GM21447 (cell line): ENCODE measurements around the gene UBE2Q1.
A peak's percentile ranks its signal among the peaks of the same experiment; 100 is the strongest.

Experiments
- ATAC-seq: cut with Tn5 transposase; IDR thresholded peaks from one replicate; pipeline ENCODE4 v1.9.1; 2021; ENCODE audit not compliant: unreplicated experiment

The UBE2Q1 gene

DNA sequence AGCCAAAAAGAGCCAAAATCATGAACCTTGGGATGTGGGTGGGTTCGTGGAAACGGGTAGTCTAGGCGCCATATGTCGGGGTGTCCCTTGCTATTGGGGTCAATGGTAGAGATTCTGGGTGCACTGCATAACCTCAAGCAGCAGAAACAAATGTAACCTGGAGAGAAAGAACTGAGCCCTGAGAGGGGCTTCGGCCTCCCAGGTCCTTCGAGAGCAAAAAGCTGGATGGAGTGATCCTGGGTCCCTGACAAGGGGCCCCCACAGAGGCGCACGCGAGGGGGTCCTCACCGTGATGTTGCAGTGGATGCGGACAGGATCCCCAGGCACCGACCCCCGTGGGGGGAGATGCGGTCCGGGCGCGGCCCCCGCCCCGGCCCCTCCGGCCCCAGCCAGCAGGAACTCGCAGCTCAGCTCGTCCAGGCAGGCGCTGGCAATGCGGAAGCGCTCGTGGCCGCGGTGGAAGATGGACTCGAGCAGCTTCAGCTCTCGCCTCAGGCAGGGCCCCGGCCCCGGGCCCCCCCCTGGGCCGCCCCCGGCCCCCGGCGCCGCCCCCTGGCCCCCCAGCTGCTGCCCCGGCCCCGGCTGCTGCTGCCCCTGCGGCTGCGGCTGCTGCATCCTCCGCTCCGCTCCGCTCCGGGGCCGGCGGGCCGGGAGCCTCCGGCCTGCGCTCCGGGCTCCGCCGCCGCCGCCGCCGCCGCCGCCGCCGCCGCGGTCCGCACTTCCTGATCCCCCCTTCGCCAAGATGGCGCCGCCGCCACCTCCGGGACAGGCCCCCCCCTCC is at the start of gene UBE2Q1:
UBE2Q1 (minus strand) TSS at position 724 of the 781 bp plus-strand sequence; CDS start at position 615, 109 bp downstream.
- ATAC-seq, result peak; percentile 11

DNA sequence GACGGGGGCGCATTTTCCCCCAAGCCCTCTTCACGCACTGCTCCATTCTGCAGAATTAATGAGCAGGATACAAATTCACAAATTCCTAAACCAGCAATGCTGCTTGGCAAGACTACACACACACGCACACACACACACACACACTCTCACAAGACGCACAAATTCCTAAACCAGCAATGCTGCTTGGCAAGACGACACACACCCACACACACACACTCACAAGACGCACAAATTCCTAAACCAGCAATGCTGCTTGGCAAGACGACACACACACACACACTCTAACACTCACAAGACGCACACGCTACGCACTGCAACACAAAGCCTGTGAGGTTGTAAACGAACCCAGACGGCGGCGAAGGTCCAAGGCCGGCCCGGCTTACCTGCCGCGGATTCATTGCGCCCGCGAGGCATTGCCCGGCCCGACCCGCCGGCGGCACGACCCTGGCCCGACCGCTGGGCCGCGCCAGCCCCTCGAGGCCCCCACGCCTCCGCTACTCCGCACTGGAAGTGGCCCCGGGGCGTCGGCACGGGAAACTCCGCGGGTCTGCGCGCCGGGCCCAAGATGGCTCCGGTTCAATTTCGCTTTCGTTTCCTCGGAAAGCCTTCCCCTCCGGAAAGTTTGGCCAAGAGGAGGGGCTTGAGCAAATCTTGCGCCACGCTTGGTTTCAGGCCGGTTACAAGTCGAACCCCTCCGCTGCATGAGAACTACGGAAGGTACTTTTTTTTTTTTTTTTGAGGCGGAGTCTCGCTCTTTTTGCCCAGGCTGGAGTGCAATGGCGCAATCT is 49.3 kb upstream of the UBE2Q1 start, which contains the start of gene ADAR:
ADAR (minus strand) TSS at position 578 of the 788 bp plus-strand sequence; CDS start at position 398, 180 bp downstream.
- ATAC-seq, result peak; percentile 48

DNA sequence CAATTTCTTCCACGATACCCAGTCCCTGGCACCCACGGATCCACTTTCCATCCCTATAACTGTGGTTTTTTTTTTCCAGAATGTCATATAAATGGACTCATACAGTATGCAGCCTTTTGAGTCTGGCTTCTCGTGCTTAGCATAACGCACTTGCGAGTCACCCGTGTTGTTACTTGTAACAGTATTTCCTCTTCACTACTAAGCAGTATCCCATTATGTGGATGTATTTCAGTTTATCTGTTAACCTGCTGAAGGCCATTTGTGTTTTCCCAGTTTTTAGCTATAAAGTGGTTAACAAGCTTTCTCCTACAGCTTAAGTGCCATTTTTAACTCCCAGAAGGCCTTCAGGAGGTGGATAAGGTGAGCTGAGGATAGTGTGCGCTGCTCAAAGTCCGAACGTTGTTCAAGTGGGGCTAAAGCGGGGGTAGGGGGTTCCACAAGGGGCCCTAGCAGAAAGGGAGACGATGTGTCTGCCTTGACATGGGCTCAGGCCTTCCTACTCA is 48.7 kb upstream of the UBE2Q1 start:
- ATAC-seq, result no peak

DNA sequence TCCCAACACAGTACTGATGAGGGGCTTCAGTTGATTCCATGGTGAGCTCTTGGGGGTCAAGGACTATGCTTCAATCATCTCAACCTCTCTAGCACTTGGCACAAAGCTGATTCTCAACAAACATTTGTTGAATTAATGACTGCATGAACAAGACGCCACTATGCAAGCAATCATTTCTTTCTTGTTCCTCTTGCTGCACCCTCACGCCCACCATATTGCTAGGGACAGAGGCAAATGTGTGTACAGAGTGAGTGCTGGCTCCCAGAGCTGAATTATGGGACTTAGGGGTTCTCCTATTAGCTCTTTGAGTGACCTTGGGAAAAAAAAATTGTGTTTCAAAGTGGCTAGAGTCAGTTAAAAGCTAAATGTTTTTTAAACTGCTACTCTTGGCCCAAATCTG is 47.1 kb upstream of the UBE2Q1 start:
- no peak for ATAC-seq

DNA sequence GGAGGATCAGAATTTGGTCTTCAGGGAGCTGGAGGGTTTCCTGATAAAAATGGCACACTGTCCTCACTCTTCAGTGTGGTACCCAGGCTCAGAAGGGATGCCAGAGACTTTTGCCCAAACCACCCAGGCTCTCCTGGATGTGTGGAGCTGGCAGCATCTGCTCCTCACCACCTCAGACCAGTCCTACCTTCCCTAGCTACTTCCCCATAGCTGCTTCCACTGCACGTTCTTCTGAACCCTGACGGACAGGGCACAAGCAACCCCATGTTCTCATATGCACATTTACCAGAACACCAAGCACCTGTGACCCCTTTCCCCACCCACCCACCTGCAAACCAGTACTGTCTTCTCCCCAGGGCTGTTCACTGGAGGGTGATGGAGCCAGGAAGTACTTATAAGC is 44.9 kb upstream of the UBE2Q1 start:
- ATAC-seq, result no peak

DNA sequence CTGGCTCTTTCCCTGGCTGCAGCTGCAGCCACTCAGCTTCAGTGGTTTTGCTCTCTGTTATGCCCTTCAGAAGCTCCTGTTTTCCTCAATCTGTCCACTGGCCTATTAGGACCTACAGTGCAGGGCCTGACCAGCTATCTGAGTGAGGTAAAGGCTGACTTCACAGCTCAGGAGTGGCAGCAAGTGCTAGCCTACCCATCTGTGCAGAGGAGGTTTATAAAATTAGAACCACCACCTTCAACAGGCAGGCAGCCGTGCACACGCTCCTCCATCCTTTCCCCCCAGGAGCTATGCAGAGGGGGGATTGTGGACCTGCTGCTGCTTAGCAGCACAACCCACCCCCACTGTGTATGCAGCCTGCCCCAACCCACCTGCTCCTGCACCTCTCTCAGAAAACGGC is 41.2 kb upstream of the UBE2Q1 start:
- ATAC-seq, result no peak

DNA sequence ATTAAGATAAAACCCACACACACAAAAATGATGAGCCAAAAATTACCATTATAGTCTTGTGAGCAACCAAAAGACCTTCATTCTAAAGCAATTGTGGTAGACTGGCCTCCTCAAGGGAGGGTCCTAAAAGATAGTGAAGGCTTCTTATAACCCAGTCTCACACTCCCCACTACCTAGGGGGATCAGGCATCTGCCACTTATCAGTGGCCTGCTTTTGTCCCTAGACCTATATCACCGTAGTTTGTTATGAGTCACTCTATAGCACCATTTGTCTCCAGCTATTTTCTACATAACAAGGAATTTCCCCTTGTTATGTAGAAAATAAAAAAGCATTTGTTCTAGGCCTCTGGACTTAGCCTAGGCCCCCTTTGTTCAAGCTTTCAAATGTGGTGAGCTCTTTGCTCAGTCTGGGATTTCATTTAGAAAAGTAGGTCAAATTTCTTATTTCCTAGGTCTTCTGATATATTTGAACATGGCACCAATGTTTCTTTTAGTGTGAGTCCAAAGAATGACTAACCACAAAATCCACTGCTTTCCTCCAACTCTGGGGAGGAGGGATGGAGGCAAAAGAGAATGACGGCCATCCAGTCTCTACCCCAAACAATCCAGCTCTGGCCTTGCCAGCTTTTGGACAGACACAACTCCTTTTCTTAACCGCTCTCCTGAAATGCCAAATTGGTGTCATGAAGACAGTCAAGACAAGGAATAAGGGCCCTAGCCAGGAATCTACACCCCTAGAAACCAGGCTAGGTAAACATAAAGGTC is 40.6 kb upstream of the UBE2Q1 start:
- no peak for ATAC-seq

DNA sequence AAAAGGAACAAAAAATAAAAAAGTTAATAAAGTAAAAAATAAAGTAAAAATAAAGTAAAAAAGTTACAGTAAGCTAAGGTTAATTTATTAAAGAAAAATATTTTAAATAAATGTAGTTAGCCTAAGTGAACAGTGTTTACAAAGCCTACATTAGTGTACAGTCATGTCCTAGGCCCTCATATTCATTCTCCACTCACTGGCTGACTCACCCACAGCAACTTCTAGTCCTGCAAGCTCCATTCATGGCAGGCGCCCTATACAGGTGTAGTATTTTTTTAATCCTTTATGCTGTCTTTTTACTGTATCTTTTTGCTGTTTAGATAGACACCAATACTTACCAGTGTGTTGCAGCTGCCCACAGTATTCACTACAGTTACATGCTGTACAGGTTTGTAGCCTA is 37.2 kb upstream of the UBE2Q1 start:
- no peak for ATAC-seq

DNA sequence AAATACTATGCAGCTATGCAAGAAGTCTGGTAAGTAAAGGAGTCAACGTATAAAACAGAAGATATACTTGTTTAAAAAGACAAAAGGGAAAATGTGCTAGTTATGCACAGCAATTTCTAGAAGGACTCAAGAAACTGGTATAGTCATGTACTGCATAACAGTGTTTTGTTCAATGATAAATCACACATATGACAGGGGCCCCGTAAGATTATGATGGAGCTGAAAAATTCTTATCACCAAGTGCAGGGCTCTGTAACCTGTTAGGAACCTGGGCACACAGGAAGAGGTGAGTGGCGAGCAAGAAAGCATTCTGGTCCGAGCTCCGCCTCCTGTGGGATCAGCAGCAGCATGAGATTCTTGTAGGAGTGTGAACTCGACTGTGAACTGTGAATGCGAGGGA is 36.3 kb upstream of the UBE2Q1 start:
- ATAC-seq, result no peak

DNA sequence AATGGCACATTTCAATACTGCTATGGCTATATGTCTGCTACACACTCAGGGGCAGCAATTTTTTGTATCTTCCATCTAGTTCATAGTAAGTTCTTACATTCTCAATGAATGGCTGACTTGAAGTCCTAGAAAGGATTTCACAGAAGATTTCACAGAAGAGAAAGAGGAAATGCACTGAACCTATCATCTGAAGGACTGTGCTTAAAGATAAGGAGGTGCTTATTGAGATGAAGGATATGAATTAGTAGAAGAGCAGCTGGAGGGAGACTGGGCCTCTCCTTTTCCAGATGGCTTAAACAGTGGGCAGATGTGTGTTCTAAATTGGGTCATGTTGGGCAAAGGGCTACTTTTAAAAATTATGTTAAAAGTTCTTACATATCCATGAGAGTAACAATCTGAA is 34.9 kb upstream of the UBE2Q1 start:
- no peak for ATAC-seq

DNA sequence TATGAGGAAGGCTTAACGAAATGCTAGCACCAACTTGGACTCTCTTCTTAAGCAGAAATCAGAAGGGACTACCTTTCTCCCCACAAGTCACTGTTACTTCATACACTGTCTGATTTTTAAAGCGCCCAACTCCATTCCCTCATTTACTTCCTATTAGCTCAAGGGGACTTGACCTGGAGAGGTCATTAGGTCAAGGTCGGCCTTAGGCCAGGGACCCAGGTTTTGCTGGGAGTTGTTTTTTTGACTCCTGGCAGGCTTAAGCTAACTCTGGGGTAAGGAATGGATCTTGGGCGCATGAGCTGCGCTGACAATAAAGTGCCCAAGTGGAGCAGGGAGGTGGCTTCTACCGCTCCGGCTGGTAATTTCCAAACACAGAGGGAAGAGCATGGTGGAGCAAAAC is 32.7 kb upstream of the UBE2Q1 start:
- no peak for ATAC-seq

DNA sequence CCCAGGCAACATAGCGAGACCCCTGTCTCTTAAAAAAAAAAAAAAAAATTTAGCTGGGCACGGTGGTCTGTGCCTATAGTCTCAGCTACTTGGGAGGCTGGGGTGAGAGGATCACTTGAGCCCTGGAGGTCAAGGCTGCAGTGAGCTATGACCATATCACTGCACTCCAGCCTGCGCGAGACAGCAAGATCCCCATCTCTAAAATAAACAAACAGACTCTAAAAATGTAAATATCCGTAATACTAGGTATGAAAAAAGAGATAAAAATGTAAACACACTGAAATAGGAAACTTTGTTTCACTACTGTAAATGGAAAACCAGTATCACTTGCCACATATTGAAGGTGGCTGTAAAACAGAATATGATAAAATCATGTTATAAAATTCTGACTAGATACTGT is 32.3 kb upstream of the UBE2Q1 start:
- no peak for ATAC-seq

DNA sequence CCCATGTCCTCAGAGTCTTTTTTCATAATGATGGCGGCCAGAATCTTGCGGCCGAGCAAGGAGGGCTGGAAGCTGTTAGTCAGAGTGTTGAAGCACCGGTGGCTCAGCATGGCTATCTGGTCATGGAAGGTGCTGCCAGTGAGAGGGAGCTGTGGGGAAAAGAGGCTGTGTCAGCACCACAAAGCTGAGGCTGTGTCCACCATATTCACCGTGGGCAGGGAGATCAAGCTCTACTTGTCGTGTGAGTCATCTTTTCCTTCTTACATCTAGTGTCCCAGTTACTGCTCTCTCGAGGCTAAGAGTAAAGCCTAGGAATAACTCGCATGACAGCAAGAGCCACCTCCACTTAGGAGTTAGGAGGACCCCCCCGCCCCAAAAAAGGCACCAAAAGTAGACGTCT is 31.3 kb upstream of the UBE2Q1 start:
- ATAC-seq, result no peak

DNA sequence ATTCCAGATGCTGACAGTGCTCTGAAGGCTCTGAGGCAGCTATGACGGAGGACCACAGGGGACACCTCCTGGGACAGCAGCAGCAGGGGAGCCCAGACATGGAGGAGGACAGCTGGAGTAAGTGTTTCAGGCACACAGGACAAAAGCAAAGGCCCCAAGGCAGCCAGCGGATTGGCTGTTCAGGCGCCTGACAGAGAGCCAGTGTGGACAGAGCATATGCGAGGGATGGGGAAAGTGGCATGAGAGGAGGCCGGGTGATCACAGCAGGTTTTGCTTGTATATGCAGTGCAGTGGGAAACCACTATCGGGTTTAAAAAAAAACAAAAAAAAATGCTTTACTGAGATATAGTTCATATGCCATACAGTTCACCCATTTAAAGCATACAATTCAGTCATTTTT is 28.2 kb upstream of the UBE2Q1 start:
- ATAC-seq, result no peak

DNA sequence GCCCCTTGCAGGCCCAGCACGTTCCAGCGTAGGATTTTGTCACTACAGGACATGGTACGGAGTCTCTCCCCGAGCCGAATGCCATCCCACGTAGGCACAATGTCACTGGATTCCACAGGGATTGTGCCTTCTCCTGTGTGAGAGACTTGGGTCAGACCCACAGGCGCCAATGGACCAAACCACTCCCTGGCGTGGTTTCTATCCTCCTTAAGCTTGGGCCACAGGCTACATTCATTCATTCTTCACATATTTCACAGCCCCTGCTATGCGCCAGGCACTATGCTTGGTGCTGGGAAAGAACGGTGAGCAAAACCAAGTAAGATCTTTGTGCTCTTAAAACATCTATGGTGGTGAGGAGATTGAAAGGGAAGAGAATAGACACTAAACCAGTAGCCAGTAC is 27.8 kb upstream of the UBE2Q1 start:
- no peak for ATAC-seq

DNA sequence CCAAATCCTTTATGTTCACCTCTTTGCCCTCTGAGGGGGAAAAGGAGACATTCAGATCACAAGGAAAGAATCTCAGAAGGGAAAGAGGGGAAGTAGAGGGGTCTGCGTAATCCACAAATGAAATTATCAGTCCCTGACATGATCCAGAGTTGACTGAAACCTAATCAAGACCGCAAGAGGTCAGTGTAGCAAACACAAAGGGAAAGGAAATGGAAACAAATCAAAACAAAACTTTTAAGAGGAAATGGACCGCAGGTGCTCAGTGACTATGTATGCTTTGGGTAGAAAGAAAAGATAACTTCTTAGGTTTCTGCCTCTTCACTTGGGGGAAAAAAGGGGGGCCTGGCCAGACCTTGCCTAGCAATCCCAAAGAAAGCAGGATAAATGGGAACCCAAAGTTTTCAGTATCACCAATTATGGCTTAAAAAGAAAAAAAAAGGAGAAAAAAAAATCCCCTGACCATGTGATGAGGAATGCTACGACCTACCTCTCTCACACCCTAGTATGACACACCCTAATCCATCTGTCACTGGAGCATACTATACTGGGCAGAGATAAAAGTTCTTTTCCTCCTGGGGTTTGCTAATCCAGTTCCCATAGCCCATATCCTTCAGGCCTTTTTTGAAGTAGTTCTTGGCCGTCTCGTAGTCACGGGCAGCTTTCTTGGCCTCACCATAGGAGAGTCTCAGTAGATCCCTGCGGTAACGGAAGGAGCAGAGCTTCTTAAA is 26.0 kb upstream of the UBE2Q1 start:
- ATAC-seq, result no peak

DNA sequence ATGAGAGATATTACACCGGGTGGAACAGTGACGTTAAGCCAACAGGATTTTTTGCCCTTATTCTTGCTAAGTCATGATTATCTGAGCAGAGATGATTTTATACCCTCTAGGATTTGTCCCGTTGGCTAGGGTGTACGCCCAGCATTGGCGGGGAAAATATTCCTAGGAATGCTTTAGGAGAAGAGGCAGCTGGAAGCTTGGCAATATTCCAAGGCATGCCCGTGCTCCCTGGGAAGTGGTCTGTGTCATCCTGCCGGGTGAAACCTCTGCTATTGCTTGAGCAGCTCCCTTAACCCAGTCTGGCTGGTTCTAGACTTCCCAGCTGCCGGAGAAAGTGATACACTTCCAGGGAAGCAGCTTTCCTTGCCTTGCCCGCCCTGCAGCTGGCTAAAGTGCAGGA is 25.3 kb upstream of the UBE2Q1 start:
- ATAC-seq, result no peak

DNA sequence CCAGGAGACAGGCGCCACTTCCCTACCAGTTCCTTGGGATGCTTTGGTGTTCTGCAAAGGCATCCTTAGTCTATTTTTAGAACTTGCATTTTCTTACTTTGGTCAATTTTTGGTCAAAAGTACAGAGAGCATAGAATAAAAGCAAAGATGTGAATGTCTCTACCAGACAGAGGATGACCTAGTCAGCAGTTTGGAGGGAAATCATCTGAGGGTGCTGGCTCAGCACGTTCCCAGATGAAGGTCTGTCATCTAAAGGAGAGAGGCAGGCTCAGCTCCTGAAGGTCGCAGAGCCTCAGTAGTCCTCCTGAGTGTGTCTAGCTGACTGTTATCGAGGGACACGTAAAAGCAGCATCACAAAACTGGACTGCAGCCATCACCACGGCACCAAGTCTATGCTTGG is 24.4 kb upstream of the UBE2Q1 start:
- no peak for ATAC-seq

DNA sequence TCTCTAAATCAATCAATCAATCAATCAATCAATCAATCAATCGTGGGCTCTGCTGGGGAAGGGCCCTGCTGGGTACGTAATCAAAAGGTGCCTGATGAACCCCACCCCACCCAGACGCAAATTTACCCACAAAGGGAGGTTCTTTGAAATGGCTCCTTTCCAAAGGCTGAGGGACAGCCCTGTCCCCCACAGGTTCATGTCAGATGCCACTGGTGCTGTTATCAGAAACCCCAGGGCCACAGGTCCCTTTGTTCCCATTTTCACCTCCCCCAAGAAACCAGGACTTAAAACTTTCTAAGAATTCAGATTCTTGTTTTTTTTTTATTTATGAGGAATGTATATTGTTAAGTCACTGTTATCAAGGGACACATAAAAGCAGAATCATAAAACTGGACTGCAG is 23.3 kb upstream of the UBE2Q1 start:
- ATAC-seq, result no peak

DNA sequence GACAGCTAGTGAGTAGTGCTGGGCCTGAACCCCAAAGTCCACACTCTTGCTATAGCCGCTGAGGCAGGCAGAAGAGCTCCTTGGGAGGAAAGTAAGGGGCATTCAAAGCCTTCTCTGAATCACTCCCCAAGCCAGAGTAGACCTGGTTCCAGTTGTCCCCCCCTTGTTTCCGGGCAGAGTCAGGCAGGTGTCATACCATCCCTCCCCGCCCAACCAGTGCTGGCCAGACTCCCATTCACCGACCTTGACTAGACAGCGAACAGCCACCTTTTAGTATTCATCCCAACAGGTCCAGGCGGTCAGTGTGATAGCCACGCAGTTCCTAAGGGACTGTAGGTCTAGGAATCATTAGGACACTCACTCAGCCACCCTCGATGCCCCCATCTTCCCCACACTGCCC is 20.9 kb upstream of the UBE2Q1 start:
- ATAC-seq, result no peak

DNA sequence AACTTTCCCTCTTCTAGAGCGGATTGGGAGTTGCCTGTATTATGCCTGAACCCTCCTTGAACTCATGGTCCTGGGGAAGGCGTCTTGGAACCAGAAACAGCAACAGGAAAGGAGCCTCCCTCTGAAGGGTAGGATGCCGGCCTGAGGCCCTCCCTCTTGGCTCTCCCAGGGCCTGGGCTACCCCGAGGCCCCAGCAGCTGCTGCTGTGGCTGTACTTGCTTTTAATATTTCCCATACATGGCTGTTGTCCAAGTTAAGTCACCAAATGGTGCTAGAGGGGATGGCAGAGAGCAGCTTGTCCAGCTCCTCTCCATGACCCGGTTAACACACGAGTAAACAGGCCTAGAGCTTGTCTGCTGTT is 19.6 kb upstream of the UBE2Q1 start:
- ATAC-seq, result no peak
